ENCODE data around the gene DGKZ. TPM values are rescaled to one million over a fixed set of nuclear protein-coding genes. Genes with fewer than 3 reads are reported as not detected.

The DGKZ gene
- total RNA-seq, 1 donor from 2014 or later = 46.8 TPM

- H3K27me3 Mint-ChIP-seq (ENCODE audit: low read depth) = no peaks in the 10 kb centered on the region
- H3K9me3 Mint-ChIP-seq (ENCODE audit: low read depth) = no peaks in the 10 kb centered on the region
- H3K36me3 Mint-ChIP-seq (ENCODE audit: low read depth) = no peaks in the 10 kb centered on the region
- DNase-seq (ENCODE audit: low spot score) = no peak
- TF ChIP-seq, protein P1, sequence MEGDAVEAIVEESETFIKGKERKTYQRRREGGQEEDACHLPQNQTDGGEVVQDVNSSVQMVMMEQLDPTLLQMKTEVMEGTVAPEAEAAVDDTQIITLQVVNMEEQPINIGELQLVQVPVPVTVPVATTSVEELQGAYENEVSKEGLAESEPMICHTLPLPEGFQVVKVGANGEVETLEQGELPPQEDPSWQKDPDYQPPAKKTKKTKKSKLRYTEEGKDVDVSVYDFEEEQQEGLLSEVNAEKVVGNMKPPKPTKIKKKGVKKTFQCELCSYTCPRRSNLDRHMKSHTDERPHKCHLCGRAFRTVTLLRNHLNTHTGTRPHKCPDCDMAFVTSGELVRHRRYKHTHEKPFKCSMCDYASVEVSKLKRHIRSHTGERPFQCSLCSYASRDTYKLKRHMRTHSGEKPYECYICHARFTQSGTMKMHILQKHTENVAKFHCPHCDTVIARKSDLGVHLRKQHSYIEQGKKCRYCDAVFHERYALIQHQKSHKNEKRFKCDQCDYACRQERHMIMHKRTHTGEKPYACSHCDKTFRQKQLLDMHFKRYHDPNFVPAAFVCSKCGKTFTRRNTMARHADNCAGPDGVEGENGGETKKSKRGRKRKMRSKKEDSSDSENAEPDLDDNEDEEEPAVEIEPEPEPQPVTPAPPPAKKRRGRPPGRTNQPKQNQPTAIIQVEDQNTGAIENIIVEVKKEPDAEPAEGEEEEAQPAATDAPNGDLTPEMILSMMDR (IDR thresholded peaks at IDR 0.05) = no peak
- no peak overlapping the region for H3K4me3 Mint-ChIP-seq (ENCODE audit: unreplicated experiment)
- peaks cover 29% of the 10 kb centered on the region for H3K4me1 Mint-ChIP-seq (ENCODE audit: low read depth)
- H3K27ac Mint-ChIP-seq (ENCODE audit: unreplicated experiment) = no peak overlapping the region
Measured at GRCh38 chr11:46337626-46338345, 9.5 kb upstream of the DGKZ start.

DNA sequence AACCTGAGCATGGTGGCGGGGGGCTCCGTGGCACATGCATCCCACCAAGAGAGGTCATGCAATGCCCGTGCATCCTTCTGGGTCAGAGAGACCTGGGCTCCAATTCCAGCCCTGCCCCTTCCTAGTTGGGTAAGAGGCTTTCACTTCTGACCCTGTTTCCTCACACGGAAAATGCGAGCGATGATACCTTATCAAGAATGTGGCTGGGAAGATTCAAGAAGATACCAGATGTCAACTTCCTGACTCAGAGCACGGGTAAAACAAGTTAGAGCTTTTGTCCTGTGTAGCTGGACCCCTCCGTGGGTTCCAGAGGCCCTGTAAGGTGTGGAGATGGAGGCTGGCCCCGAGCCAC lies 8.7 kb upstream of the DGKZ start:
- Mint-ChIP-seq H3K4me1 (ENCODE audit: low read depth) (peaks cover 26% of the 10 kb centered on the region), H3K36me3 (ENCODE audit: low read depth) (no peaks in the 10 kb centered on the region), H3K9me3 (ENCODE audit: low read depth) (no peaks in the 10 kb centered on the region), H3K27ac (ENCODE audit: unreplicated experiment) (peak overlapping the region; percentile 68), H3K27me3 (ENCODE audit: low read depth) (no peaks in the 10 kb centered on the region), H3K4me3 (ENCODE audit: unreplicated experiment) (peak overlapping the region; percentile 50)
- TF ChIP-seq, protein P1 (IDR thresholded peaks at IDR 0.05) = no peak
- DNase-seq (ENCODE audit: low spot score) = no peak

GRCh38 chr11:46338988-46339666 lies 8.1 kb upstream of the DGKZ start:
- H3K4me3 Mint-ChIP-seq (ENCODE audit: unreplicated experiment) = peak overlapping the region; percentile 50
- no peaks in the 10 kb centered on the region for H3K9me3 Mint-ChIP-seq (ENCODE audit: low read depth)
- H3K4me1 Mint-ChIP-seq (ENCODE audit: low read depth) = peaks cover 26% of the 10 kb centered on the region
- TF ChIP-seq, protein P1 (IDR thresholded peaks at IDR 0.05) = peak; percentile 48
- no peaks in the 10 kb centered on the region for H3K36me3 Mint-ChIP-seq (ENCODE audit: low read depth)
- no peak for DNase-seq (ENCODE audit: low spot score)
- H3K27me3 Mint-ChIP-seq (ENCODE audit: low read depth) = no peaks in the 10 kb centered on the region
- H3K27ac Mint-ChIP-seq (ENCODE audit: unreplicated experiment) = peak overlapping the region; percentile 68

- Mint-ChIP-seq H3K4me3 (ENCODE audit: unreplicated experiment) (no peak overlapping the region), H3K27ac (ENCODE audit: unreplicated experiment) (no peak overlapping the region), H3K27me3 (ENCODE audit: low read depth) (no peaks in the 10 kb centered on the region), H3K36me3 (ENCODE audit: low read depth) (no peaks in the 10 kb centered on the region), H3K9me3 (ENCODE audit: low read depth) (no peaks in the 10 kb centered on the region), H3K4me1 (ENCODE audit: low read depth) (peaks cover 26% of the 10 kb centered on the region)
- TF ChIP-seq, protein P1 (IDR thresholded peaks at IDR 0.05) = no peak
- DNase-seq (ENCODE audit: low spot score) = no peak
Measured at GRCh38 chr11:46339816-46340215, 7.4 kb upstream of the DGKZ start.

- no peak for DNase-seq (ENCODE audit: low spot score)
- H3K4me3 Mint-ChIP-seq (ENCODE audit: unreplicated experiment) = no peak overlapping the region
- H3K4me1 Mint-ChIP-seq (ENCODE audit: low read depth) = peaks cover 20% of the 10 kb centered on the region
- no peaks in the 10 kb centered on the region for H3K27me3 Mint-ChIP-seq (ENCODE audit: low read depth)
- TF ChIP-seq, protein P1 (IDR thresholded peaks at IDR 0.05) = no peak
- no peaks in the 10 kb centered on the region for H3K36me3 Mint-ChIP-seq (ENCODE audit: low read depth)
- H3K9me3 Mint-ChIP-seq (ENCODE audit: low read depth) = no peaks in the 10 kb centered on the region
- no peak overlapping the region for H3K27ac Mint-ChIP-seq (ENCODE audit: unreplicated experiment)
Measured at GRCh38 chr11:46341454-46341853, 5.8 kb upstream of the DGKZ start.

All from chondrocyte (in vitro differentiated cells).